ELF-1 (cell line): ENCODE measurements around the gene HOXA6.
A peak's percentile ranks its signal among the peaks of the same experiment; 100 is the strongest.

ENCODE experiments used
- DNase-seq: peaks from one replicate; pipeline ENCODE4 v3.0.0-alpha.2; 2016; ENCODE audit warnings: low read depth, low spot score

HOXA6 gene

DNA sequence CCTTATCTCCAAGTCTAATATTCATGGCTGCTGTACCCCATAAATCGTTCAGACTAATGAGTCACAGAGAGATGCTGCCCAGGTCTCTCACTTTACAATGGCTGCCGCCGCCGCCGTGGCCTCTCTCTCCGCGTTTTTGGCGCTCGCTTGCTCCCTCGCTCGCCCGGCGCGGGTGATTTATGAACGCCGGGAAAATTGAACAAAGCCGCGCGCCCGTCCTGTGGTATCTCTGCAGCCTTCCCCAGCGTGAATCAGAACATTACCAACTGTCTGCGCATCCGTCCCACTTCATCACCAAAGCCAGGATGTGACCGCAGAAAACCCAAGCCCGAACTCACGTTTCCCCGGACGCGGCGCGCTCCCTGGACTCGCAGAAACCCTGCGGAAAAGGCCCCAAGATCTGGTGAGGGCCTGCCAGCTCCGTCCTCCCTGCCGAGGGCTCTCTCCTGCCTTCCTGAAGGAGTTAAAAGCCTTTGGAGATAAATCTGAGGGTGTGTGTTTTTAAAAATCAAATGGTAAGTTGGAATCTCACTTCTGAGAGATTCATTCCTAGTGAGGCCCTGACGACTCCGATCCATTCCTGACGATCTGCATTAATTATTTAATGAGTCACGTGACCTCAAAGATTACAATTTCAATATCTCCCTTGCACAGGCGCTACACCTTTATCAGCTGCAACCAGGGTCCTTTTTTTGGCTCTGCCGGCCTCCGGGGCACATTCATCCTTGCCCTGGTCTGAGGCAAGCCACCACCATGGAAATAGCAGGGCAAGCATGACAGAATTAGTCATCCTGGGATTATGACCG lies 23.3 kb downstream of the HOXA6 start:
- peak; percentile 39 for DNase-seq

DNA sequence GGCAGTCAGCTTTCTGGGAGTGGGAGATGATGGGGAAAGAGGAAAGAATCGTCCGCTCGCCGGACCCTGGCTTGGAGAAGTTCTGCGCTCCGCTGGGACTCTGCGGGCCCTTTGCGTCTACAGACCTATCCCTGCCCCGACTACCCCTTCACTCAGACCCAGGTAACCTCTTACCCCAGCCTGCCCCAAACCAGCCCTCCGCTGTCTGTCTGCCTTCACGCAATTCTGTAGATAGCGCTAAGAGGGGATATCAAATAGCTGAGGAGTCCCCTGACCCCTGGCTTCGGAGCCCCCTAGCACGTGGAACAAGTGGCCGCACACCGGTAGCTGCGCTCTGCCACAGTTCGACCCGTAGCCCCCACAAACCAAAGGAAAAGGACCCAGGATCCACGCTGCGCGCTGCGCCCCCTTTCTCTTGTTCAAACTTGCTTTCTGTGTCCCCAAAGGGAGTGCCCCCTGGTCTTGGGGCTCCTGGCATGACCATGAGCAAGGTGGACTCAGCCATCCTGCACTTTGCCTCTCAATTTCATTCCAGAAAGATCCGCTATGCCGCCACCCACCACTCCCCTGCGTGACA lies 24.0 kb downstream of the HOXA6 start:
- DNase-seq, result no peak

DNA sequence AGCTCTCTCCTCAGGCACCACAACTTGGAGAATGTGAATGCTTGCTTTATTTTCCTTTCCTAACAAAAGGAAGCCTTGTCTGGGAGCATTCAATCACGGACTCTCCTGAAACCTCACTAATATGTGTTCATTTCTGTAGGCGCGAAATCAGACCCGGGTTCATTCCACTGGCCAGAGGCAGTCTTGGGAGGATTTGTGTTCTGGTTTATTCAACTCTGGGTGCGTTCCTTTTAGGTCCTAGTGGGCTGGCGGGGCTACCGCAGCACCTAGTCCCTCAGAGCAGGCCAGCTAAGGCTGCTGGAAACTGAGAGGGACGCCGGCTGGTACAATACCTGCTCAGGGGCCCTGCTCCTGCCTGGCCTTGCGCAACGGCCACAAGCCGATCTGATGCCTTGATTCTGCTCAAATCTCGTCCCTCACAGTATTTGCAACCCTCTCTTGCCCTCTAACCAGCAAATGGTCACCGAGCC lies 24.5 kb downstream of the HOXA6 start:
- DNase-seq, result peak; percentile 74

DNA sequence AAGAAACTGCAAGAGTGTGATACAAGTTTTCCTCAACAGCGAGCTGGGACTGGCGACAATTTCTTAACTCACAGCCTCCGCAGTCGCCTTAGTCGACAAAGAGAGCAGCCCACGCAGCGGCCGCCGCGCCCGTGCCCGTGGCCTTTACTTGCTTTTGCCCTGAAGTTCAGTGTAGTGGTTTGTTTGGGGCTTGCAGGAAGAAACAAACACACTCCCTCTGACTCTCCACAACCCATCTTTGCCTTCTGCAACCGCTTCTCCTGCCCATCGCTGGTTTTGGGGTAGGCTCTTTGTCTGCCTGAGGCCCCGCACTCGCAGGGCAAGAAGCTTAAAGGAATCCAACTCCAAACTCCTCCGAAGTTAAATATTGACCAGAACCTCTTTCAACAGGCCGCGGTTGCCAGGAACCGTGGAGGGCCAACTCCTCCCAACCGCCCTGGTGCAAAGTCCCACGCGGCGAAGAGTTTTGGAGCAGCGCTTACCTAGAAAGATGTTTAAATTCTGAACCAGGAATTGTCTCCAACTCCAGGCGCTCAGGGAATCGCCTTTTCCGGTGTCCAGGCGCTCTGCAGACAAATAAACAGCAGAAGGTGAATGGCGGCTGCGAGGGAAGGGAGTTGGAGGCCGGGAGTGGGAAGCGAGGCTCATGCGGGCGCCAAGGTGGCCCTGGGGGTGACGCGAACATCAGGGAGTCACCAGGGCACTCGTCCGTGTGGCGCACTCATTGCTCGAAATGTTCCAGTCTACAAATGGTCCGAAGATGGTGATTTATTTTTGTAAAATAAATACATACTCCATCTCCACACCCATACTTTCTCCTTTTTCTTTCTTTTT lies 25.3 kb downstream of the HOXA6 start:
- DNase-seq, result peak; percentile 64

DNA sequence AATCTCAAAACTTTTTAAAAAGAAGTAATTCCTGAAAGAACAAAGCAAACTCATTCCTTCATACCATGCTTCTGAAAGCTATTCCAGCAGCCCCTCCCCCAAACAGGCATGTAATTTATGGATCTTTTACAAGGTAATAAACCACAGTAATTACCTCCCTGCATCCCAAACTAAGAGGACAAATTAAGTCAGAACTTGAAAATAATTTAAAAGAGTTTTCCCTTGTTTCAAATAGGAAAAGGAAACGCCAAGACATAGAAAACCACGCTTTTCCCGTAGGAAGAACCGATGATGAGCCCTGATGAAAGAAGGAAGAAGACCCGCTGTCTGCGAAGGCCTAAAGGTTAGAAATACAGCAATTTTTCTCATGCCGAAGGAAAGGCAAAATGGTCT lies 25.9 kb downstream of the HOXA6 start:
- DNase-seq, result no peak

DNA sequence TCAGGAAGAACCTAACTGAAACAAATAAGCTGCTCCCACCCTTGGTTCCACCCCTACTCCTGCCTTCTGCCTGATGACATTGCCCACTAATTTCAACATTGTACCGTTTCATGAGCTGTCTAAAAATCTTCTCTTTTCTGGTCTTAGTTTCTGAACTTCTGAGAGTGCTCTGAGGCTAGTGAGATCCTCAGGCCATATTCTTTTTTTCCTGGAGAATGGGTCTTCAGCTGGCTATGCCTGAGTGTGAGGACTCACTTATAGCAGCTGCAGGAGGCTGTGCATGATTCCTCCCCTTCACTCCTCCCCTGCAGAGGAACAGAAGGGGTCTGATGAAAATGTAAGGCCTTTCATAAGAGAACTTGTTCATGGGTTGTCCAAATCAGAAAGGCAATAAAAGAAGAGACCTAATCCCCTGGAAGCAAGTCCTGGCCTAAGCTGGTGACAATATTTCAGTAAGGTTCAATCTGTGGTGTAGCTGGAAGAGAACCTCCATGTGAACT lies 28.1 kb downstream of the HOXA6 start:
- DNase-seq, result peak; percentile 1

DNA sequence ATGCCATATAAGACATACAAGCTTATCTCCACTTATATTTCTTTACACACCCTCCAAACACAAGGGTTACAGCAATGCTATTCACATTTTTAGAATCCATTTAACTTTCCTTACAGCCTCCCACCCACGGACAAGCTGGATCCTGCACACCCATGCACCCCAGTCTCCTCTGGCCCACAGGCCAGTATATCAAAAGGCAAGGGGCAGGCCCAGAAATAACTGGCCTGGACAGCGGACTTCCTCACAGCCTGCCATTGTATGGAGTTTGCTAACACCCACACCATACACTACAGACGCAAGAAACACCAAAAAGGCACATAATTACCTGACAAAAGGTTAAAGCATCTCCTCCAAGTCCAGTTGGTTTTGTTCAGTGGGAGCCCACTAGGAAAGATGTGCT lies 29.0 kb downstream of the HOXA6 start:
- peak; percentile 6 for DNase-seq

DNA sequence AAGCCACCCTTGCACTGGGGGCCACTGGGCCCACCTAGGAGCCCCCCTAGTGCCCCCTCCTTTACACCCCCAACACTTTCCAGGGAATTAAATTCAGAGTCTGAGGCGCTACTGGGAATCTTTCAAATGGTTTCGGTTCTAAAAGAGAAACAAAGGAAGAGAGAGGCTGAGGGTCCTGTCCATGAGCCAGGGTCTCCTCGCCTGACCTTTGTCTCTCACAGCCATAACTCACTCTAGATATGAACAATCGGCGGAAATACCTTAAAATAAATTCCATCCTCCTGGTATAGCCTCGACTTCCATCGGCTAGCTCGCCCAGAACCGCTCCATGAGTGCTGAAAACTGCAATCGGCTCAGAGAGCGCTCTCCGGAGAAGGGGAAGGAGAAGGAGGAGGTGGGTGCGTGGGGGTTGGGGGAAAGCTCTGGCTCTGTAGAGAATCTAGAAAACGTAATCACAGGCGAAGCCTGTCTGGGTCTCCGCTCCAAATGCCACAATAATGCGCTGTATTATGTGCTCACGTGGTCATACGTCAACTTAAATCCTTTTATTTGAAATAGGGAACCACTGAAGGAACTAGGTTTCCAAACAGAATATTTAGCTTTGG lies 29.6 kb downstream of the HOXA6 start:
- DNase-seq, result peak; percentile 47

DNA sequence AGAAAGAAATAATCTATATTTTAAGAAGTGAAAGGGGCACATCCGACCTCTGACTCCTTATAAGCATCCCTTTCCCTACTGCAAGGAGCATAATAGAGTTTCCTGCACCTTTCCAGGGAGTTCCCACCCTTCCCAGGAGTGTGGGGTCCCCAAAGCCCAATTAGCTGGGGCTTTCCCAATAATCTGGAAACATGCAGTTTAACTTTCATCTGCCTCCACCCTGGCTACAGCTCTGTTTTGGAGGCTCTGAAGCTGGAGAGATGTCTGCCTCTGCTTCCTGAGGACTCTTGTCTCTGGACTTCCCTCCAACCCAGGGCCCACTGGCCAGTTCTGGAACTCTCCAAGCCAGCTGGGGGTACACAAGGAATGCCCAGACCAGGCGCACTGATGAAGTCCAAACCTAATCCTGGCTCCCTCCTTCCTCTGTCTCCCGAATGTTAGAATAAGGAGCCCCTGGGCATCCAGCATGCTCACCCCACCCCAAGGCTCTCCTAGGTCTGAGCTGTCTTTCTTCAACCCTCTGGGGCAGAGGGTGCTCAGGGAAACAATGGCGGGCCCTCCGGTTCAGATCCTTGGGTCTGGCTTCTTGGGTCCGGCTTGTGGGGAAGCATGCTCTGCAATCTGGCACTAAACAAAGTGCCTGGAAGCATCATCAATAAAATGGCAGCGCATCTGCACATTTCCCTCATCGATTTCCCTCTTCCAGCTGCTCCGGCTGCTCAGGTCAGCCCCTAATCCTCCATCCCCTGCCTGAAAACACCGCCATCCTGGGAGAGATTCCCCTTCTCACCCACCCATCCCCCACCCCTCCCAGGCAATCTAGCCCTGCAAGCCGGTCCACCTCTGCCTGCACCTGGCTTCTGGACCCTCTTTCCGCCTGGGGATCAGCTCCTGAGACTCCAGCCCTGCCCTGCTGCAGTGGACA lies 30.4 kb downstream of the HOXA6 start:
- DNase-seq, result peak; percentile 59

DNA sequence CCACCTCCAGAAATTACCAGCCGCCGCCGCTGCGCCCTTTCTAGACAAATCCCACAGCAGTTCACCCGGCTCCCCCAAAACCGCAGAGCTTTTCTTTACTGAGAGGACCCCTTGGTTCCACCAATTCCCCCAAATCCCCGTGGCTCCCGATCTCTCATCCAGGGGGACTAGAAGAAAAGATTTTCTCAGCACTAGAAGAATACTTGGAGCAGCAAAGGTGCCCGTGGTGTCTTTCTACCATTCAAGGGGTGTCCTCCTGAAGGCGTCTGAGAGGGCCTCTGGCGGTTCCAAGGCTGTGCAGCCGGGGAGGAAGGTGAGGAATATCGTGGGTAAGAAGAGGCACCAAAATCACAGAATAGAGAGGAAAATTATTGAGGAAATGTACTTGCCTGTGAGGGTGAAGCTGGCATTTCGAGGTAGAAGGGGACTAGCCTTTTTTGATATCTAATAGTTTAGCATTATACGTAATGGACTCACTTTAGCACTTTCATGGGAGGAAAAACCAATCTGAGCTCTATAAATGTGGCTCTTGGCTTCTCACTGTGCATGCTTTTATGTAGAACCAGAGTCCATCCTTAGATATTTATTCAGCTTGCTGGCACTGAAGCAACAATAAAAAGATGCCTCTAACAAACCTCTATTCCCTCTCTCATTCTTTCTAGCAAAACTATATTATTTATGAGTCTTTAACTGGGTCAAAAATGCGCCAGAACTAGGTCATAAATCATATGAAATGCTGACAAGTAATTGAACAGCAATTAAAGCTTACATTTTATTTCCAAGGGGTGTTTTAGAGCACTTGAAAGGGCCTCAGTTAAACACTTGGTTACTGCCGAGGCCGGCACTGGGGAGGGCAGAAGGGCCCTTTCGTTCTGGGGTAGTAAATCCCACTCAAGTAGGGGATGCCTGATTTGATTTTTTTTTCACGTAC lies 31.3 kb downstream of the HOXA6 start:
- DNase-seq, result no peak

DNA sequence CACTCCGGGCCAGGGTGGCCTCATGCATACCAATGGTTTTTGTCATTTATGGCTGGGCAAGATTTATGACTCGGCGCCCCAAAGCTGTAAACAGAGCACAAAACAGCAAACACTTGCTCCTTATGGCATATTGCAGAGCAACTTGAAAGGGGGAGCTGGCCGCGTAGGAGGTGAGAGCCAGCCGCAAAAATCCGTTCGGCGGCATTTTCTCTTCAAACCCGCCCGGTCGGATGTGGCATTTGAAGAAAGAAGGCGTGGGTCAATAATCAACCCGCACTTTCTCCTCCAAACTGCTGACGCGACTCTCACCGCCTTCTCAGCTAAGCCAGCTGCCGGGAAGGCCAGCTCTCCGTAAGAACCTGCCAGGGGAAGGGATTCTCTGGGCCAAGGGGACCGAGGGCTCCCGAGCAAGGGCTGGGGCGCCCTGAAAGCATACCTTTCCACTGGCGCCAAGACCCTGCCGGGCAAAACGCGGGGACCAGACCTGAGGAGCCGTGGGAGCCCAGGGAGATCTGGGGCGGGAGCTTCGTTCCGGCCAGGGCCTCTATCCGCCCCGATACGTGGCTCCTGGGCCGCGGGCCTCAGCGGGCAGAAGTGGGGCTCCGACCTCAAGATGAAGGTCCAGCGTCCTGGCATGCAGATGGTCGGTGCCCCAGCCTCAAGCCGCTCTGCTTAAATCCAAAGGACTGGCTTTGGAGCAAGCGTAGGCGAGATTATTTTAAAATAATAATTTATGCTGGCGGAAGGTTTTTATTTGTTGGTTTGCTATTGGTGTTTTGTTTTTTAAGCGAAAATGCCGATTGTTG lies 32.1 kb downstream of the HOXA6 start:
- peak; percentile 87 for DNase-seq

DNA sequence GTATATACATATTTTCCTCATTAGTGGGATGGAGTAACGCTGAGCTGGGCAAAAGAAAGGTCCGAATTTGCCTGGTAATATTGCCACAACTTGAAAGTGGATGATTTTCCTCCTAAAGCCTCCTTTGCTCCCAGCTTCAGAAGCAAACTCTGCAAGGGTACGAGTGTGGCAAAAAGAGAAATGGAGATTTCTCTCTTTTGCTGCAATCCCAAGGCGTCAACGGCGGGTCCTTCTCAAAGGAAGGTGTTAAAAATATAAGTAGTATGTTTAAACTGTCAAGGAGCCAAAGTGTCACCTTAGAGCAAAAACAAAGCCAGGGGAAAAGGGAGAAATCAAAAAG lies 32.7 kb downstream of the HOXA6 start:
- DNase-seq, result no peak

DNA sequence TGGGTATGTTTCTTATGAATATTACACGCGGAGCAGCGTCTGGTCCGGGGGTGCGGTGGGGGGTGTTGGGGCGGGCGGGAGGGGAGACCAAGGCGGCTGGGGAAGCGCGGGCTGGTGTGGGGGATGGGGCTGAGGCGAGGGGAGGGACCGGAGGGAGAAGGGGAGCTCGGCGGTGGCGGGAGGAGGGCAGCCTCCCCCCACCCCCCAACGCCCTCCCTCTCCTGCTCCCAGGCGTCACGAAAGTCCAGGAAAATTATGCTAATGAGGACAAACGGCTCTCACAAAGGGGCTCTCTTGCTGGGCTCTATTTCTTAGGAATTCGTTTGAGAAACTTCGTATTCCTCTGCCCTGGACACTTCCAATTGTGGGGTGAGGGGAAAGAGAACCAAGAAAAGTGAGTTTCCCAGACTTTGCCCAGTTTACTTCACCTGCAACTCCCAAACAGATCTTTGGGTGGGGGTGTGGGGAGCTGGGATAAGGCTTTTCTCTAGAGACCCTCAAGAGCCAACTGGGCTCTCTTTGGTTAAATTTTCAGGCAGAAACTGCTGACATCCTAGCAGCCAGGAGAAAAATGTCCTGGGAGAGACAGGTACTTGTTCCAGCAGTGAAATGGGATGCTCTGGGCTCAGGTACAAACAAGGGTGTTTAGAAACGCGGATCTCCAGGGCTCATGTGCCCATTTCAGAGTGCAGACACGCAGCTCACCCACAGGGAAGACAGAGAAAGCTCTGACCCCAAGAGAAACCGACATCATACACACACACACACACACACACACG lies 33.4 kb downstream of the HOXA6 start:
- DNase-seq, result peak; percentile 56

DNA sequence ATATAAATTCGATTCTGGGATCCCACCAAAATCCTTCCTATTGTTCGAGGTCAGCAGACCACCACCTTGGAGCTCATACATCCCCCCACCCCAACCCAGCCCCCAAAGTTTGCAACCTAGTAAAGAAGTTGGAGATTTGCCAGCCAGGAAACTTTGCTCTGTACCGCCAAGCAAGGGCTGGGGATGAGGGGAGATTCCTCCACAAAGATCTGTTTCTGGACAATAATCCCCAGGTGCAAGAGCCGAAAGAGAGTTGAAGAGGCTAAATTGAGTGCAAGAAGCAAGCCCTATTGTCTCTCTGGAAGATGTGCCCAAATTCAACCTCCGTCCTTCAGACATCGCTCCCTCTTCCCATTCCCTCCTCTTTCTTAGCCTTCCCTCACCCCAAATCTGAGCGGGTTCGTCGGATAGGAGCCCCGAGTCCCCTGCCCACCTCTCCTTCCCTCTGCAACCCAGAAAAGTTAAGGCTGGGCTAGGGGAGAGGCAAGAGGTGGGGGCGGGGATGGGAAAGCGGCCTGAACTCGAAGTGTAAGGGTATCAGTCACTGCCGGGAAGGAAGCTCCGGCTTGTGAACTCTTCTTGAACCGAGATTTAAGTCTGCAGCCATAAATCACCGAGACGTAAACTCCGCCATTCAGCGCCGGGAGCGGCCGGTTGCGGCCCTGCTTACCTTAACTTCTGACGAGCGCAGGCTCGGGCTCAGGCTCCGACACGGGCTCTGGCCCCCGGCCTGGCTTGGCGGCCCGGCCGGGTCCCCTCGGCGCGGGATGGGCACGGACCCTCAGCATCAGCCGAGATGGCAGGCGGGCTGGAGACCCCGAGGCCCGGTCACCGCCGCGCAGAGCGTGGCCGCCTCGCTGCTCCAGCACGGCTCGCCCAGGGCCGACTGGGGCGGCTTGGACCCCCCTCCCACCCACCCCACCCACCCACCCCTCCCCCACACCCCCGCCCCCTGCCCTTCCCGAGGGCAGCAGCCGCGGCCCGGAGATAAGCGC lies 34.3 kb downstream of the HOXA6 start:
- DNase-seq, result peak; percentile 93

DNA sequence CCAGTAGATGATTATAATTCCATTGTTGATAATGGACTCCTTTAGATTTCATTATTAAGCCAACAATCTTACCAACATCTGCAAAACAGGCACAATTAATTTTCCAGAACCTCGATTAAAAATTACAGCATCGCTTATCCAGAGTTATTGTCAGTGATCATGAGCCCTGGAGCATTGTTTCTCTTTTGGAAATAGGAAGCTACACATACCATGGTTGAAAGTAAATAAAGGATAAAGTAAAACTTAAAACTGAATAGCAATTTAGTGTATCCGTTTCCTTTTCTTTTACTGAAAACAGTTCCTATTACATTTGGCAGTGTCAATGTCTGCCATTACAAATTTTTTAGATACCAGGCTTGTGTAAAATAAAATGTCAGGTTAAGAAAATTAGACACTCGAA lies 35.2 kb downstream of the HOXA6 start:
- no peak for DNase-seq

DNA sequence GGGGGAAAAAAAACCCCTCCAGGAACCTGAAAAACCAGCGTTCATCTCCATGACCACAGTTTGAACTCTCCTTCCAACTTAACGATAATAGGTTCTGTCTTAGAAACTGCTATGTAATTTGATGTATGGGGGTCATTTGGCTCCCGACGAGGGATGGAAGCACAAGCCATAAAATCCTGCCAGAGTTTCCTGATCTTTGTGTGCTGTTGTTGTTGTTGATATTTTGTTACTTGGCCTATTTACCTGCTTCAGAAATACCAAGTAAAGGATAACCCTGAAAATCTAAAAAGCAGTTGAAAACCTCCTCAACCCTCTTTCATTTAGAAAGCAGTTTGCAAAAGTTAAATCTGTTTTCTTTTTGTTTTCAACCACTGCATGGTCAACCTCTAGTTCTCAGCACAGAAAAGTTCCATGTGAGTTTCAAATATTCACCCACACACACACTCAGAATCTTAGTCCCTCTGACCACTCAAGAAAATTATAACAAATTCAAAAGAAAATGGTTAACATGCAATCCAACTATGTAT lies 35.8 kb downstream of the HOXA6 start:
- peak; percentile 50 for DNase-seq
